TTC549 (cell line): ENCODE results near the gene IPO4.

Experiments used
- FAIRE-seq: peaks from 2 replicates; lab custom pipeline; 2012; peaks lifted over from hg19 to GRCh38; lab: Jason Lieb, UNC

The IPO4 gene

GRCh38 chr14:24146978-24147760 is 41.4 kb downstream of the IPO4 start, which contains the start of gene RNF31:
RNF31 (plus strand) TSS chr14:24147498; CDS start chr14:24147699, 201 bp downstream.
- FAIRE-seq: peak; percentile 94

GRCh38 chr14:24146453-24146977 is 42.1 kb downstream of the IPO4 start, which contains the start of gene PSME2:
PSME2 (minus strand) TSS chr14:24146610; CDS start chr14:24146581, 29 bp downstream.
- FAIRE-seq: no peak

GRCh38 chr14:24145690-24146452 is 42.7 kb downstream of the IPO4 start:
- FAIRE-seq: no peak

- no peak for FAIRE-seq
These were observed 43.4 kb downstream of the IPO4 start for GRCh38 chr14:24145219-24145618.

- FAIRE-seq: no peak
These were observed 44.2 kb downstream of the IPO4 start for GRCh38 chr14:24144451-24144850.

- FAIRE-seq: no peak
These were observed 45.1 kb downstream of the IPO4 start for GRCh38 chr14:24143511-24143910.

GRCh38 chr14:24141097-24141880 is 47.3 kb downstream of the IPO4 start, which contains the start of gene EMC9:
EMC9 (minus strand) TSS chr14:24141591; CDS start chr14:24141304, 287 bp downstream.
- FAIRE-seq: peak; percentile 70

GRCh38 chr14:24139272-24139934 is 49.2 kb downstream of the IPO4 start:
- no peak for FAIRE-seq

- no peak for FAIRE-seq
These were observed 50.0 kb downstream of the IPO4 start for GRCh38 chr14:24138396-24139271.

GRCh38 chr14:24137529-24138395 is 50.9 kb downstream of the IPO4 start:
- FAIRE-seq: no peak

- FAIRE-seq: no peak
These were observed 51.7 kb downstream of the IPO4 start for GRCh38 chr14:24136684-24137528.

- FAIRE-seq: no peak
These were observed 52.6 kb downstream of the IPO4 start, which contains the start of gene PSME1 for GRCh38 chr14:24135834-24136683. PSME1 (plus strand) TSS chr14:24136194; CDS start chr14:24136263, 69 bp downstream.

- FAIRE-seq: no peak
These were observed 53.1 kb downstream of the IPO4 start for GRCh38 chr14:24135584-24135833.

- no peak for FAIRE-seq
These were observed 54.9 kb downstream of the IPO4 start for GRCh38 chr14:24133735-24134134.

- FAIRE-seq: no peak
These were observed 55.6 kb downstream of the IPO4 start for GRCh38 chr14:24132976-24133375.

GRCh38 chr14:24132061-24132685 is 56.4 kb downstream of the IPO4 start:
- FAIRE-seq: no peak

- no peak for FAIRE-seq
These were observed 57.1 kb downstream of the IPO4 start for GRCh38 chr14:24131549-24131966.
